ENCODE measurements around the gene PIK3R1.

GRCh38 chr5:68265347-68265746 is 49.8 kb downstream of the PIK3R1 start:
- TF ChIP-seq CTCF (conservative IDR thresholded peaks at IDR 0.05; ENCODE audit: low read depth, low read length) (no peak), CEBPB (IDR thresholded peaks at IDR 0.05; ENCODE audit: low read depth, low read length) (no peak), MAFK (IDR thresholded peaks at IDR 0.05; ENCODE audit: low read depth, low read length) (no peak), MXI1 (IDR thresholded peaks at IDR 0.05; ENCODE audit: borderline replicate concordance, low read depth, low read length) (no peak)
